Neural cell (in vitro differentiated cells): ENCODE measurements around the gene SAMD7. TPM values are rescaled to one million over a fixed set of nuclear protein-coding genes. Genes with fewer than 3 reads are reported as not detected.

ENCODE experiments used
- H2AFZ ChIP-seq: fragments of 200-600, 300-800 bp; sonication (generic), shearing (Covaris generic); 2 replicates; pipeline ENCODE4 v1.6.0; 2014; ENCODE audit warnings: low read depth, mild to moderate bottlenecking, antibody characterized with exemption, low read length, moderate library complexity
- H3F3A ChIP-seq: fragments of 200-600 bp; shearing (Covaris generic); 2 replicates; pipeline ENCODE4 v1.6.1; 2016; ENCODE audit warnings: mild to moderate bottlenecking, moderate library complexity, mixed read lengths, antibody characterized with exemption, low read length; ENCODE audit not compliant: insufficient read depth, poor library complexity, severe bottlenecking
- H3K27ac ChIP-seq: fragments of 200-600, 300-800 bp; sonication (generic), shearing (Covaris generic); 2 replicates; pipeline ENCODE4 v1.5.1; 2014; ENCODE audit warnings: mild to moderate bottlenecking, low read length, moderate library complexity
- H3K27me3 ChIP-seq: fragments of 300-800, 200-600 bp; sonication (generic), shearing (Covaris generic); 2 replicates; pipeline ENCODE4 v1.6.0; 2014; ENCODE audit warnings: mild to moderate bottlenecking, low read depth, low read length, moderate library complexity; ENCODE audit not compliant: insufficient read depth
- H3K36me3 ChIP-seq: fragments of 300-800, 200-600 bp; sonication (generic), shearing (Covaris generic); 2 replicates; pipeline ENCODE4 v1.5.1; 2014; ENCODE audit warnings: mild to moderate bottlenecking, antibody characterized with exemption, low read length, moderate library complexity; ENCODE audit not compliant: insufficient read depth
- H3K4me2 ChIP-seq: fragments of 300-800, 200-600 bp; sonication (generic), shearing (Covaris generic); 2 replicates; pipeline ENCODE4 v1.6.0; 2014; ENCODE audit warnings: mild to moderate bottlenecking, low read length
- H3K4me3 ChIP-seq: fragments of 300-800, 200-600 bp; sonication (generic), shearing (Covaris generic); 2 replicates; pipeline ENCODE4 v1.5.1; 2014; ENCODE audit warnings: mild to moderate bottlenecking, low read length, moderate library complexity
- H3K79me2 ChIP-seq: fragments of 200-600 bp; shearing (Covaris generic); replicated peaks from 2 replicates; pipeline ENCODE4 v1.6.0; 2014; ENCODE audit warnings: mild to moderate bottlenecking, low read length, moderate library complexity; ENCODE audit not compliant: insufficient read depth
- H3K9ac ChIP-seq: fragments of 300-800, 200-600 bp; sonication (generic), shearing (Covaris generic); 2 replicates; pipeline ENCODE4 v1.6.1; 2016; ENCODE audit warnings: mild to moderate bottlenecking, low read length, mixed read lengths
- H3K9me2 ChIP-seq: fragments of 200-600 bp; shearing (Covaris generic); 2 replicates; pipeline ENCODE4 v1.6.1; 2016; ENCODE audit warnings: mild to moderate bottlenecking, low read length, mixed read lengths; ENCODE audit not compliant: insufficient read depth
- H3K9me3 ChIP-seq: fragments of 200-600, 300-800 bp; sonication (generic), shearing (Covaris generic); 2 replicates; pipeline ENCODE4 v1.6.1; 2016; ENCODE audit warnings: mild to moderate bottlenecking, mixed run types, low read length, moderate library complexity, mixed read lengths
- H4K20me1 ChIP-seq: fragments of 200-600 bp; shearing (Covaris generic); 2 replicates; pipeline ENCODE4 v1.6.1; 2016; ENCODE audit warnings: mild to moderate bottlenecking, mixed run types; ENCODE audit not compliant: insufficient read depth
- CTCF ChIP-seq: fragments of 450-650 bp; IDR thresholded peaks from 2 replicates; pipeline ENCODE4 v1.5.1; 2014; ENCODE audit warnings: antibody characterized with exemption, mild to moderate bottlenecking, moderate library complexity; ENCODE audit not compliant: poor library complexity, severe bottlenecking
- EP300 ChIP-seq: fragments of 450-650 bp; conservative IDR thresholded peaks from 2 replicates; pipeline ENCODE4 v1.6.1; 2014; ENCODE audit warnings: antibody characterized with exemption, mild to moderate bottlenecking, moderate library complexity; ENCODE audit not compliant: poor library complexity, severe bottlenecking
- EZH2 ChIP-seq: fragments of 200-600, 300-800 bp; shearing (Covaris generic), sonication (generic); IDR thresholded peaks from 2 replicates; pipeline ENCODE4 v1.6.1; 2014; ENCODE audit warnings: antibody characterized with exemption, low read length, borderline replicate concordance, mild to moderate bottlenecking; ENCODE audit not compliant: insufficient read depth, poor library complexity, severe bottlenecking
- MXI1 ChIP-seq: fragments of 450-650 bp; conservative IDR thresholded peaks from 2 replicates; pipeline ENCODE4 v1.6.1; 2014; ENCODE audit warnings: antibody characterized with exemption, mild to moderate bottlenecking; ENCODE audit not compliant: poor library complexity, severe bottlenecking
- POLR2AphosphoS5 ChIP-seq: IDR thresholded peaks from 2 replicates; pipeline ENCODE4 v1.6.1; 2012
- RAD21 ChIP-seq: fragments of 450-650 bp; conservative IDR thresholded peaks from 2 replicates; pipeline ENCODE4 v1.6.1; 2014; ENCODE audit warnings: antibody characterized with exemption, mild to moderate bottlenecking, moderate library complexity
- SMC3 ChIP-seq: fragments of 450-650 bp; conservative IDR thresholded peaks from 2 replicates; pipeline ENCODE4 v1.6.1; 2014; ENCODE audit warnings: antibody characterized with exemption, mild to moderate bottlenecking, moderate library complexity; ENCODE audit not compliant: poor library complexity
- TAF1 ChIP-seq: IDR thresholded peaks from 2 replicates; pipeline ENCODE4 v1.6.1; 2012; ENCODE audit warnings: low read depth
- polyA plus RNA-seq: library from polyadenylated mRNA; depleted of rRNA; stranded (reverse); fragments of >200 nt; gene quantifications from 2 replicates; pipeline ENCODE4 v1.2.3, GENCODE V29; 2014
- TF ChIP-seq, protein P1 (sequence below): IDR thresholded peaks from 2 replicates; pipeline ENCODE4 v1.6.1; 2012; ENCODE audit warnings: borderline replicate concordance

Gene SAMD7
- polyA plus RNA-seq, 1 donor from 2014 or later = not detected

- peak overlapping the region; percentile 91 for H3K27ac ChIP-seq
- TF ChIP-seq EP300 = peak; percentile 38
- TF ChIP-seq TAF1 = no peak
- peak overlapping the region; percentile 95 for H3K9ac ChIP-seq
These were observed 54.4 kb downstream of the SAMD7 start for GRCh38 chr3:169965562-169966427.

DNA sequence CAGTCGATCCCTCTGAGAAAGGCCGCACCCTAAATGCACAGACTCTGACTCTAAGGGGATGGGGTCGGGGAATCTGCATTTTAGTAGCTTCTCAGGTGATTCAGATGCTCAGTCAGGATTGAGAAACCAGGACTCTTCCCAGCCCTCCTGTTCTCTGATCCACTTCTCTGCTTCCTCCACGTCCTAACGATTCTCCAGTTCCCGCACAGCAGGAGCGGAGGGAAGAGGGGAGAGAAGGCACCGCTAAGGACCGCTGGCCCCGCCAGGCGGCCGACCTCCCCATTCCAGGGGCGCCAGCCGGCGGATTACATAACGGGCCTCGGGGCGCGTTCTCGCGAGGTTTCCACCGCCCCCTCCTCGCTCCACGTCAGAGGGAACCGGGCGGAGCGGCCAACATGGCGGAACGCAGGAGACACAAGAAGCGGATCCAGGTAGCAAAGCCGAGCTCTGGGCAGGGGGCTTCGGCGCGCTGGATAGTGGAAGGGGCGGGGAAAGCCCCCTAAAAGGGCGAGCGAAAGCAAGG, 55.1 kb downstream of the SAMD7 start, which contains the start of gene SEC62:
Gene SEC62 (plus strand): TSS at position 380 of the 523 bp plus-strand sequence. CDS start 16 bp downstream, at position 396.
- Histone ChIP-seq H3K9me3 (no peaks in the 10 kb centered on the region), H4K20me1 (peaks cover 2% of the 10 kb centered on the region), H3K4me2 (peak within 1 kb of the TSS; percentile 91), H3K4me3 (peak within 1 kb of the TSS; percentile 88), H3K27me3 (no peaks in the 10 kb centered on the region), H3K79me2 (peaks cover 46% of the 10 kb centered on the region), H3F3A (peaks cover 7% of the 10 kb centered on the region), H3K27ac (peak within 1 kb of the TSS; percentile 91), H3K36me3 (no peaks in the 10 kb centered on the region), H3K9ac (peak within 1 kb of the TSS; percentile 95), H3K9me2 (no peaks in the 10 kb centered on the region), H2AFZ (peak within 1 kb of the TSS; percentile 77)
- no peak for TF ChIP-seq EZH2
- TF ChIP-seq, protein P1, sequence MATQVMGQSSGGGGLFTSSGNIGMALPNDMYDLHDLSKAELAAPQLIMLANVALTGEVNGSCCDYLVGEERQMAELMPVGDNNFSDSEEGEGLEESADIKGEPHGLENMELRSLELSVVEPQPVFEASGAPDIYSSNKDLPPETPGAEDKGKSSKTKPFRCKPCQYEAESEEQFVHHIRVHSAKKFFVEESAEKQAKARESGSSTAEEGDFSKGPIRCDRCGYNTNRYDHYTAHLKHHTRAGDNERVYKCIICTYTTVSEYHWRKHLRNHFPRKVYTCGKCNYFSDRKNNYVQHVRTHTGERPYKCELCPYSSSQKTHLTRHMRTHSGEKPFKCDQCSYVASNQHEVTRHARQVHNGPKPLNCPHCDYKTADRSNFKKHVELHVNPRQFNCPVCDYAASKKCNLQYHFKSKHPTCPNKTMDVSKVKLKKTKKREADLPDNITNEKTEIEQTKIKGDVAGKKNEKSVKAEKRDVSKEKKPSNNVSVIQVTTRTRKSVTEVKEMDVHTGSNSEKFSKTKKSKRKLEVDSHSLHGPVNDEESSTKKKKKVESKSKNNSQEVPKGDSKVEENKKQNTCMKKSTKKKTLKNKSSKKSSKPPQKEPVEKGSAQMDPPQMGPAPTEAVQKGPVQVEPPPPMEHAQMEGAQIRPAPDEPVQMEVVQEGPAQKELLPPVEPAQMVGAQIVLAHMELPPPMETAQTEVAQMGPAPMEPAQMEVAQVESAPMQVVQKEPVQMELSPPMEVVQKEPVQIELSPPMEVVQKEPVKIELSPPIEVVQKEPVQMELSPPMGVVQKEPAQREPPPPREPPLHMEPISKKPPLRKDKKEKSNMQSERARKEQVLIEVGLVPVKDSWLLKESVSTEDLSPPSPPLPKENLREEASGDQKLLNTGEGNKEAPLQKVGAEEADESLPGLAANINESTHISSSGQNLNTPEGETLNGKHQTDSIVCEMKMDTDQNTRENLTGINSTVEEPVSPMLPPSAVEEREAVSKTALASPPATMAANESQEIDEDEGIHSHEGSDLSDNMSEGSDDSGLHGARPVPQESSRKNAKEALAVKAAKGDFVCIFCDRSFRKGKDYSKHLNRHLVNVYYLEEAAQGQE = peak; percentile 96
- peak; percentile 63 for TF ChIP-seq SMC3
- peak; percentile 99 for TF ChIP-seq POLR2AphosphoS5
- TF ChIP-seq TAF1 = peak; percentile 98
- TF ChIP-seq EP300 = peak; percentile 46
- peak; percentile 65 for TF ChIP-seq RAD21
- peak; percentile 30 for TF ChIP-seq MXI1
- TF ChIP-seq CTCF = peak; percentile 69

More at GRCh38 chr3:169965562-169966427, 54.4 kb downstream of the SAMD7 start:
- H3K36me3 ChIP-seq = no peaks in the 10 kb centered on the region
- no peaks in the 10 kb centered on the region for H3K9me2 ChIP-seq
- peak overlapping the region; percentile 88 for H3K4me3 ChIP-seq
- H3F3A ChIP-seq = peaks cover 7% of the 10 kb centered on the region
- no peaks in the 10 kb centered on the region for H3K9me3 ChIP-seq
- H4K20me1 ChIP-seq = no peaks in the 10 kb centered on the region
- peaks cover 39% of the 10 kb centered on the region for H3K79me2 ChIP-seq
- H3K27me3 ChIP-seq = no peaks in the 10 kb centered on the region
- peak overlapping the region; percentile 77 for H2AFZ ChIP-seq
- H3K4me2 ChIP-seq = peak overlapping the region; percentile 68
